A673 (cell line): ENCODE results near the gene ALDH3B1. TPM values are rescaled to one million over a fixed set of nuclear protein-coding genes. Genes with fewer than 3 reads are reported as not detected.

Experiments used
- BruUV-seq: library from RNA; stranded (reverse); fragments of 400-500 nt; replicated peaks from 2 replicates; lab custom pipeline; 2021; lab: Mats Ljungman, UMichigan
- CTCF ChIA-PET: fragments of 300-600 bp; sonication (Branson Sonifier 250); formaldehyde crosslinking; loops from one replicate; lab custom pipeline; 2022; ENCODE audit warnings: antibody characterized with exemption; lab: Charles Lee
- POLR2A ChIA-PET: fragments of 300-600 bp; sonication (Branson Sonifier 250); formaldehyde crosslinking; loops from one replicate; lab custom pipeline; 2022; ENCODE audit warnings: antibody characterized with exemption; ENCODE audit not compliant: low non-redundant PET; lab: Charles Lee
- DNase-seq: peaks from one replicate; pipeline ENCODE4 v3.0.0-alpha.2; 2015; ENCODE audit warnings: low spot score
- H3K27ac ChIP-seq: fragments of 200-600 bp; sonication (generic); 2 replicates; pipeline ENCODE4 v1.5.1; 2016; ENCODE audit warnings: mixed run types, low read depth, mild to moderate bottlenecking, mixed read lengths, antibody characterized with exemption, low read length; ENCODE audit not compliant: poor library complexity, severe bottlenecking
- H3K27me3 ChIP-seq: fragments of 200-600 bp; sonication (generic); replicated peaks from 2 replicates; pipeline ENCODE4 v1.6.1; 2017; ENCODE audit warnings: mixed run types, low read depth, mild to moderate bottlenecking, mixed read lengths, antibody characterized with exemption, low read length; ENCODE audit not compliant: insufficient read depth, poor library complexity
- H3K36me3 ChIP-seq: fragments of 200-600 bp; sonication (generic); 2 replicates; pipeline ENCODE4 v1.6.1; 2016; ENCODE audit warnings: mixed run types, mild to moderate bottlenecking, mixed read lengths, antibody characterized with exemption, low read length; ENCODE audit not compliant: insufficient read depth, poor library complexity, severe bottlenecking
- H3K4me1 ChIP-seq: fragments of 200-600 bp; sonication (generic); 2 replicates; pipeline ENCODE4 v1.6.1; 2017; ENCODE audit warnings: mixed run types, mild to moderate bottlenecking, mixed read lengths, antibody characterized with exemption, low read length; ENCODE audit not compliant: insufficient read depth, poor library complexity, severe bottlenecking
- H3K4me3 ChIP-seq: fragments of 200-600 bp; sonication (generic); 2 replicates; pipeline ENCODE4 v1.5.1; 2016; ENCODE audit warnings: low read depth, mixed run types, mild to moderate bottlenecking, mixed read lengths, low read length; ENCODE audit not compliant: poor library complexity, severe bottlenecking
- H3K9me3 ChIP-seq: fragments of 200-600 bp; sonication (generic); 2 replicates; pipeline ENCODE4 v1.6.1; 2016; ENCODE audit warnings: mixed run types, low read depth, mild to moderate bottlenecking, mixed read lengths, antibody characterized with exemption, low read length; ENCODE audit not compliant: poor library complexity, severe bottlenecking
- EZH2 ChIP-seq: fragments of 200-600 bp; sonication (generic); IDR thresholded peaks from 2 replicates; pipeline ENCODE4 v1.6.1; 2017; ENCODE audit warnings: borderline replicate concordance, low read depth, mild to moderate bottlenecking, mixed read lengths, antibody characterized with exemption, low read length; ENCODE audit not compliant: poor library complexity, severe bottlenecking
- intact Hi-C: fragments of 100-400 bp; cut with micrococcal nuclease; formaldehyde crosslinking; loops from one replicate; pipeline ENCODE4 v1.10.0; 2022; ENCODE audit not compliant: unreplicated experiment
- total RNA-seq: library from RNA; stranded (reverse); gene quantifications from 2 replicates; pipeline ENCODE4 v1.2.3, GENCODE V29; 2021
- TF ChIP-seq, protein P1 (sequence below): fragments of 300-800, 200-600 bp; sonication (generic); conservative IDR thresholded peaks from 2 replicates; pipeline ENCODE4 v1.5.1; 2017; ENCODE audit warnings: low read depth, mild to moderate bottlenecking, antibody characterized with exemption, low read length, moderate library complexity, mixed read lengths

Gene ALDH3B1
- total RNA-seq, 1 experiment from 2014 or later = not detected

- no peak for TF ChIP-seq EZH2
- TF ChIP-seq, protein P1, sequence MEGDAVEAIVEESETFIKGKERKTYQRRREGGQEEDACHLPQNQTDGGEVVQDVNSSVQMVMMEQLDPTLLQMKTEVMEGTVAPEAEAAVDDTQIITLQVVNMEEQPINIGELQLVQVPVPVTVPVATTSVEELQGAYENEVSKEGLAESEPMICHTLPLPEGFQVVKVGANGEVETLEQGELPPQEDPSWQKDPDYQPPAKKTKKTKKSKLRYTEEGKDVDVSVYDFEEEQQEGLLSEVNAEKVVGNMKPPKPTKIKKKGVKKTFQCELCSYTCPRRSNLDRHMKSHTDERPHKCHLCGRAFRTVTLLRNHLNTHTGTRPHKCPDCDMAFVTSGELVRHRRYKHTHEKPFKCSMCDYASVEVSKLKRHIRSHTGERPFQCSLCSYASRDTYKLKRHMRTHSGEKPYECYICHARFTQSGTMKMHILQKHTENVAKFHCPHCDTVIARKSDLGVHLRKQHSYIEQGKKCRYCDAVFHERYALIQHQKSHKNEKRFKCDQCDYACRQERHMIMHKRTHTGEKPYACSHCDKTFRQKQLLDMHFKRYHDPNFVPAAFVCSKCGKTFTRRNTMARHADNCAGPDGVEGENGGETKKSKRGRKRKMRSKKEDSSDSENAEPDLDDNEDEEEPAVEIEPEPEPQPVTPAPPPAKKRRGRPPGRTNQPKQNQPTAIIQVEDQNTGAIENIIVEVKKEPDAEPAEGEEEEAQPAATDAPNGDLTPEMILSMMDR = no peak
- no peak for DNase-seq
- CTCF ChIA-PET = no interaction called here
- Histone ChIP-seq H3K27ac (no peak overlapping the region), H3K4me1 (no peaks in the 10 kb centered on the region), H3K4me3 (no peak overlapping the region), H3K27me3 (no peaks in the 10 kb centered on the region), H3K36me3 (no peaks in the 10 kb centered on the region), H3K9me3 (no peaks in the 10 kb centered on the region)
- intact Hi-C loops = no loop called here
- BruUV-seq = no TSS peak
- POLR2A ChIA-PET = no interaction called here
Observed at GRCh38 chr11:68011051-68011943, 1.2 kb downstream of the ALDH3B1 start.

- no peak for TF ChIP-seq EZH2
- TF ChIP-seq, protein P1 = no peak
- Histone ChIP-seq H3K36me3 (no peaks in the 10 kb centered on the region), H3K9me3 (no peaks in the 10 kb centered on the region), H3K4me1 (no peaks in the 10 kb centered on the region), H3K27me3 (no peaks in the 10 kb centered on the region), H3K27ac (no peak overlapping the region), H3K4me3 (no peak overlapping the region)
- intact Hi-C loops = no loop called here
- no peak for DNase-seq
- ChIA-PET POLR2A (no interaction called here), CTCF (no interaction called here)
- no TSS peak for BruUV-seq
Observed at GRCh38 chr11:68012044-68012842, 2.1 kb downstream of the ALDH3B1 start.

DNA sequence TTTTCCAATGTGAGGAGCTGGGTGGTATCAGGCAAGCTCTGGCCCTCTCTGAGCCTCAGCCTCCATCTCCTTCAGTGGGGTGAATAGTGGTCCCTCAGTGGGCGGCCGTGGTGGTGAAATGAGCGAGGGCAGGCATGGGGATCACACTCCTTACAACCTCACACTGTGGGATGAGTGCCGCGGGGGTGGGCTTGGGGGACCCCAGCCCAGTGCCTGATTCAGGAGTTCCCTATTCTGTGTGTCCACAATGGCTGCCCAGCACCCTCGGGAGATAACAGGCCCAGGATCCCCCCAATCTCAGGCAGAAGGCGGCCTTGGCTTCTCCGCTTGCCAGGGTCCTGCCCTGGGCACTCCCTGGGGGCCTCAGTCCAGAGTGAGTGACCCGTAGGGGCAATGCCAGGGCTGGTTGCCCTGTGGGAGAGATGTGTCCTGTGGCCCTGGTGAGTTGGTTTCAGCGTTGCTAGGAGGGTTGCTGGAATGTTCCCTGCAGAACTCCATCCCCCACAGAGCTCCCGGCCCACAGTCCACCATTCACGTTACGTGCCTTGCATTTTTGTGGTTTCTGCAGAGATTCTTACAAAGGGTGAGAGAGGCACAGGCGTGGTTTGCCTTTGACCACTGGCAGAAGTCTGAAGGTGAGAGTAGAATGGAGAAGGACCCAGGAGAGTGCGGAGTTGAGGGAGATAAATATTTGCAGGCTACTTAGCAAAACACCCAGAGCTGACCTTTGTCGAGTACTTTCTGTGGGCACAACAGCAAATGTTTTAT is 2.9 kb downstream of the ALDH3B1 start:
- no peaks in the 10 kb centered on the region for H3K4me1 ChIP-seq
- no TSS peak for BruUV-seq
- no peaks in the 10 kb centered on the region for H3K36me3 ChIP-seq
- TF ChIP-seq, protein P1 = no peak
- TF ChIP-seq EZH2 = no peak
- H3K9me3 ChIP-seq = no peaks in the 10 kb centered on the region
- DNase-seq = no peak
- POLR2A ChIA-PET = no interaction called here
- intact Hi-C loops = no loop called here
- H3K27ac ChIP-seq = no peak overlapping the region
- CTCF ChIA-PET = no interaction called here
- H3K4me3 ChIP-seq = no peak overlapping the region
- no peaks in the 10 kb centered on the region for H3K27me3 ChIP-seq
